Heart left ventricle (tissue), 13 donors: ENCODE data around the gene MBD3L2B.

Source experiments
- POLR2A ChIP-seq, 2 donors: fragments of 450-650 bp; IDR thresholded peaks; one replicate each; pipeline ENCODE4 v1.6.1; 2017; ENCODE audit warnings: antibody characterized with exemption in 2 of 2, mild to moderate bottlenecking in 2 of 2, moderate library complexity in 2 of 2
- TF ChIP-seq, protein P1 (sequence below), 12 donors: fragments of 200-600 bp; sonication (generic) in 4 of 12; IDR thresholded peaks; one replicate each; pipeline versions ENCODE4 v1.5.0 to v1.8.0; 2018 to 2022; ENCODE audit warnings: antibody characterized with exemption in 12 of 12, mild to moderate bottlenecking in 5 of 12
- donor health status: ischemic (EF 13 %, LVEDD 7.1; RV severe dilation, severe dysfunction).
- donor health status: DM: no; HTN: yes; CAD: no.
- donor health status: DM: no; HTN: no; CAD: no.
- donor health status: ischemic (EF 25% LVEDD 6.9; RV normal size, moderate dysfunction).
- donor health status: ischemic (EF 25% LVEDD 5.7; RV mildly dilated, moderate dysfunction).
- donor health status: ischemic (EF 35%, LVEDD 5.7; RV mildly dilated, moderate dysfunction).
- donor health status: nonischemic (EF 11% LVEDD 7.7; RV severe dilation, severe dysfunction).
- donor health status: DM: yes; HTN: yes; CAD: no.
- donor health status: PGD.
- donor health status: ischemic (EF 29% LVEDD 5.4; RV normal size, mild dysfunction).
- donor health status: nonischemic (EF 23%, LVEDD 6.1; RV moderate dilation, normal function).

DNA sequence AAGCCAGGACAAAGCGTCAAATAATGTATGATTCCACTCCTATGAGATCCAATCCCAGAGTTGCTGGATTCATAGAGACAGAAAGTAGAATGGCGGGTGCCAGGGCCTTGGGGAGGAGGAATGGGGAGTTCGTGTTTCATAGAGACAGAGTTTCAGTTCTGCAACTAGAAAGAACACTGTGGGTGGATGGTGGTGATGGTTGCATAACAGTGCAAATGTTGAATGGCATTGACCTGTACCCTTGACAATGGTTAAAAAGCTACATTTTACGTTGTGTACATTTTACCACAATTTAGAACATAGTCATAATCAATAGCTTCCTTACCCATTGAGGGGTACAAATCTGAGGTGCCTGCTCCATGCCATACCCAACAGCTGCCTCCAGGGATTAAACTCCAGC is 33.4 kb downstream of the MBD3L2B start:
- no peak for TF ChIP-seq POLR2A (IDR thresholded peaks at IDR 0.05)
- TF ChIP-seq, protein P1, sequence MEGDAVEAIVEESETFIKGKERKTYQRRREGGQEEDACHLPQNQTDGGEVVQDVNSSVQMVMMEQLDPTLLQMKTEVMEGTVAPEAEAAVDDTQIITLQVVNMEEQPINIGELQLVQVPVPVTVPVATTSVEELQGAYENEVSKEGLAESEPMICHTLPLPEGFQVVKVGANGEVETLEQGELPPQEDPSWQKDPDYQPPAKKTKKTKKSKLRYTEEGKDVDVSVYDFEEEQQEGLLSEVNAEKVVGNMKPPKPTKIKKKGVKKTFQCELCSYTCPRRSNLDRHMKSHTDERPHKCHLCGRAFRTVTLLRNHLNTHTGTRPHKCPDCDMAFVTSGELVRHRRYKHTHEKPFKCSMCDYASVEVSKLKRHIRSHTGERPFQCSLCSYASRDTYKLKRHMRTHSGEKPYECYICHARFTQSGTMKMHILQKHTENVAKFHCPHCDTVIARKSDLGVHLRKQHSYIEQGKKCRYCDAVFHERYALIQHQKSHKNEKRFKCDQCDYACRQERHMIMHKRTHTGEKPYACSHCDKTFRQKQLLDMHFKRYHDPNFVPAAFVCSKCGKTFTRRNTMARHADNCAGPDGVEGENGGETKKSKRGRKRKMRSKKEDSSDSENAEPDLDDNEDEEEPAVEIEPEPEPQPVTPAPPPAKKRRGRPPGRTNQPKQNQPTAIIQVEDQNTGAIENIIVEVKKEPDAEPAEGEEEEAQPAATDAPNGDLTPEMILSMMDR (IDR thresholded peaks at IDR 0.05) = no peak
